ENCODE data around the gene CPEB1. TPM values are rescaled to one million over a fixed set of nuclear protein-coding genes. Genes with fewer than 3 reads are reported as not detected.

Gene CPEB1
- total RNA-seq, 1 experiment from 2014 or later = 1.0 TPM

GRCh38 chr15:82554849-82555248 is 92.3 kb downstream of the CPEB1 start:
- no peak overlapping the region for H3K4me2 ChIP-seq (ENCODE audit: insufficient read depth, insufficient read length, low read length)
- no peak overlapping the region for H2AK5ac ChIP-seq (ENCODE audit: insufficient read length, low read length)
- H2BK120ac ChIP-seq (ENCODE audit: low read depth, low read length, poor library complexity, severe bottlenecking) = no peak overlapping the region
- Mint-ChIP-seq H3K4me1 (peaks cover 16 to 20% of the 10 kb centered on the region in 2 experiments), H3K27me3 (ENCODE audit: low read depth) (peaks cover 35% of the 10 kb centered on the region), H3K27ac (no peak overlapping the region), H3K9me3 (no peaks in the 10 kb centered on the region), H3K4me3 (no peak overlapping the region), H3K36me3 (ENCODE audit: insufficient read depth in 1 of 3, low read depth in 3 of 3) (no peaks in the 10 kb centered on the region)
- no peak overlapping the region for H4K8ac ChIP-seq (replicated peaks; ENCODE audit: insufficient read length, low read depth, low read length)
- no peak overlapping the region for H3K9ac ChIP-seq (ENCODE audit: extremely low read depth, insufficient read length, low read length)
- no peak overlapping the region for H2BK15ac ChIP-seq (ENCODE audit: low read depth, low read length)
- no peak overlapping the region for H3T11ph ChIP-seq (ENCODE audit: low read length)
- DNase-seq = no peak
- no peak overlapping the region for H3K14ac ChIP-seq (ENCODE audit: insufficient read depth, low read length)
- H4K5ac ChIP-seq (ENCODE audit: insufficient read length, low read depth, low read length) = no peak overlapping the region
- H2BK20ac ChIP-seq (ENCODE audit: low read depth, low read length, poor library complexity, severe bottlenecking) = no peak overlapping the region
- TF ChIP-seq CTCF (conservative IDR thresholded peaks at IDR 0.05) = no peak
- no peaks in the 10 kb centered on the region for H3K9me3 ChIP-seq (ENCODE audit: control insufficient read depth, low read depth, low read length)
- no peaks in the 10 kb centered on the region; the same call in 1 of the 2 replicates for H3K27me3 ChIP-seq (ENCODE audit: insufficient read depth, low read length)
- H3K4me1 ChIP-seq (ENCODE audit: insufficient read depth, low read length) = 0 out of 2 replicates have a peak, but pooled peaks cover 4% of the 10 kb centered on the region
- H3K23me2 ChIP-seq (ENCODE audit: insufficient read length, low read depth, low read length, poor library complexity, severe bottlenecking) = no peaks in the 10 kb centered on the region
- no peaks in the 10 kb centered on the region for H3K79me2 ChIP-seq (ENCODE audit: insufficient read depth, low read length)
- no peak overlapping the region for H3K27ac ChIP-seq (ENCODE audit: insufficient read length, low read depth, low read length)
- no peak overlapping the region for H3K56ac ChIP-seq (ENCODE audit: insufficient read length, low read depth, low read length)
- no peak overlapping the region for H2BK5ac ChIP-seq (ENCODE audit: insufficient read length, low read length)
- no CpG with 5 or more reads among the region's 2 CpGs for WGBS (ENCODE audit: extremely low coverage, insufficient read length, low lambda C conversion rate)
- H4K91ac ChIP-seq (ENCODE audit: insufficient read length, low read depth, low read length) = no peak overlapping the region
- H3K23ac ChIP-seq (ENCODE audit: insufficient read length, low read depth, low read length) = no peak overlapping the region
- no peaks in the 10 kb centered on the region for H3K79me1 ChIP-seq (ENCODE audit: insufficient read depth, low read depth, low read length, poor library complexity, severe bottlenecking)
- no peak overlapping the region for H3K4ac ChIP-seq (ENCODE audit: low read depth, low read length)
- H2BK12ac ChIP-seq (ENCODE audit: insufficient read length, low read depth, low read length) = no peak overlapping the region
- no peak overlapping the region for H3K18ac ChIP-seq (ENCODE audit: insufficient read length, low read depth, low read length)
- no peak overlapping the region for H2AFZ ChIP-seq (ENCODE audit: low read length)
- H4K20me1 ChIP-seq (ENCODE audit: control insufficient read depth, insufficient read depth, insufficient read length) = no peaks in the 10 kb centered on the region

Measured in H9 (cell line).